ENCODE measurements around the gene WWOX.

Gene WWOX

GRCh38 chr16:79069633-79070032 is 970.2 kb downstream of the WWOX start:
- TF ChIP-seq FOXP2 (optimal IDR thresholded peaks at IDR 0.05; ENCODE audit: borderline replicate concordance, extremely low read depth, extremely low read length, insufficient read depth) (no peak), REST (IDR thresholded peaks at IDR 0.05; ENCODE audit: insufficient read depth in 1 of 2, low read depth in 2 of 2, low read length in 2 of 2) (no peak), SIN3A (IDR thresholded peaks at IDR 0.05; ENCODE audit: borderline replicate concordance, insufficient read depth, low read length) (no peak), TAF1 (IDR thresholded peaks at IDR 0.05; ENCODE audit: borderline replicate concordance, insufficient read depth, low read length) (no peak), POLR2AphosphoS5 (IDR thresholded peaks at IDR 0.05; ENCODE audit: low read depth, low read length) (no peak)

GRCh38 chr16:79071424-79071823 is 972.0 kb downstream of the WWOX start:
- no peak for TF ChIP-seq POLR2AphosphoS5 (IDR thresholded peaks at IDR 0.05; ENCODE audit: low read depth, low read length)
- no peak for TF ChIP-seq REST (IDR thresholded peaks at IDR 0.05; ENCODE audit: insufficient read depth in 1 of 2, low read depth in 2 of 2, low read length in 2 of 2)
- no peak for TF ChIP-seq FOXP2 (optimal IDR thresholded peaks at IDR 0.05; ENCODE audit: borderline replicate concordance, extremely low read depth, extremely low read length, insufficient read depth)
- no peak for TF ChIP-seq TAF1 (IDR thresholded peaks at IDR 0.05; ENCODE audit: borderline replicate concordance, insufficient read depth, low read length)
- TF ChIP-seq SIN3A (IDR thresholded peaks at IDR 0.05; ENCODE audit: borderline replicate concordance, insufficient read depth, low read length): no peak

- TF ChIP-seq REST (IDR thresholded peaks at IDR 0.05; ENCODE audit: insufficient read depth in 1 of 2, low read depth in 2 of 2, low read length in 2 of 2): no peak
- no peak for TF ChIP-seq TAF1 (IDR thresholded peaks at IDR 0.05; ENCODE audit: borderline replicate concordance, insufficient read depth, low read length)
- no peak for TF ChIP-seq SIN3A (IDR thresholded peaks at IDR 0.05; ENCODE audit: borderline replicate concordance, insufficient read depth, low read length)
- TF ChIP-seq POLR2AphosphoS5 (IDR thresholded peaks at IDR 0.05; ENCODE audit: low read depth, low read length): no peak
- no peak for TF ChIP-seq FOXP2 (optimal IDR thresholded peaks at IDR 0.05; ENCODE audit: borderline replicate concordance, extremely low read depth, extremely low read length, insufficient read depth)
These were observed 973.1 kb downstream of the WWOX start for GRCh38 chr16:79072517-79072916.

- no peak for TF ChIP-seq TAF1 (IDR thresholded peaks at IDR 0.05; ENCODE audit: borderline replicate concordance, insufficient read depth, low read length)
- TF ChIP-seq FOXP2 (optimal IDR thresholded peaks at IDR 0.05; ENCODE audit: borderline replicate concordance, extremely low read depth, extremely low read length, insufficient read depth): no peak
- TF ChIP-seq REST (IDR thresholded peaks at IDR 0.05; ENCODE audit: insufficient read depth in 1 of 2, low read depth in 2 of 2, low read length in 2 of 2): no peak
These were observed 974.1 kb downstream of the WWOX start for GRCh38 chr16:79073566-79073965.

- TF ChIP-seq SIN3A (IDR thresholded peaks at IDR 0.05; ENCODE audit: borderline replicate concordance, insufficient read depth, low read length): no peak
- TF ChIP-seq TAF1 (IDR thresholded peaks at IDR 0.05; ENCODE audit: borderline replicate concordance, insufficient read depth, low read length): no peak
- no peak for TF ChIP-seq FOXP2 (optimal IDR thresholded peaks at IDR 0.05; ENCODE audit: borderline replicate concordance, extremely low read depth, extremely low read length, insufficient read depth)
- TF ChIP-seq POLR2AphosphoS5 (IDR thresholded peaks at IDR 0.05; ENCODE audit: low read depth, low read length): no peak
- no peak for TF ChIP-seq REST (IDR thresholded peaks at IDR 0.05; ENCODE audit: insufficient read depth in 1 of 2, low read depth in 2 of 2, low read length in 2 of 2)
These were observed 975.1 kb downstream of the WWOX start for GRCh38 chr16:79074541-79074940.
